TTC549 (cell line): ENCODE data around the gene CORO7.

ENCODE experiments used
- FAIRE-seq: peaks from 2 replicates; lab custom pipeline; 2012; peaks lifted over from hg19 to GRCh38; lab: Jason Lieb, UNC

CORO7 gene

GRCh38 chr16:4371357-4372000 is 44.9 kb downstream of the CORO7 start, which contains the start of gene VASN:
Gene VASN (plus strand): TSS chr16:4371848. CDS start chr16:4380878, 9,030 bp downstream.
- no peak for FAIRE-seq

GRCh38 chr16:4370570-4371356 is 45.6 kb downstream of the CORO7 start:
- no peak for FAIRE-seq

DNA sequence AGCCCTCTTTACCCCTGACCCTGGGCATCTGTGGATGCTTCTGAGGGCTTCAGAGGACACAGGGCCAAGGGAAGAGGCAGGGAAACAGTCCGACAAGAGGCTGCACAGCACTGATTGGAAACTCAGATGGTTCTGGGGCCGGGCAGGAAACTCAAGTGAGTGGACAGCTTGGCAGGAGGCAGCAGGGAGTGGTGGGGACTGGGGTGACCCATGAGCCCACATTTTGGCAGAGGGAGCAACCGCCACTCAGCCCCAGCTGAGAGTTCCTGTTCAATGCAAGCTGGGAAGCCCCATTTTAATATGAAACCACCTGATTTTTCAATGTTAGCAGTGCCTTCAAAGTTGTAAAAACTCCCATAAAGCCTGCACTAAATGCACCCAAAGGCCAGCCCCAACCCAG is 46.2 kb downstream of the CORO7 start:
- no peak for FAIRE-seq

- FAIRE-seq: no peak
Observed at GRCh38 chr16:4369007-4369733, 47.2 kb downstream of the CORO7 start.

DNA sequence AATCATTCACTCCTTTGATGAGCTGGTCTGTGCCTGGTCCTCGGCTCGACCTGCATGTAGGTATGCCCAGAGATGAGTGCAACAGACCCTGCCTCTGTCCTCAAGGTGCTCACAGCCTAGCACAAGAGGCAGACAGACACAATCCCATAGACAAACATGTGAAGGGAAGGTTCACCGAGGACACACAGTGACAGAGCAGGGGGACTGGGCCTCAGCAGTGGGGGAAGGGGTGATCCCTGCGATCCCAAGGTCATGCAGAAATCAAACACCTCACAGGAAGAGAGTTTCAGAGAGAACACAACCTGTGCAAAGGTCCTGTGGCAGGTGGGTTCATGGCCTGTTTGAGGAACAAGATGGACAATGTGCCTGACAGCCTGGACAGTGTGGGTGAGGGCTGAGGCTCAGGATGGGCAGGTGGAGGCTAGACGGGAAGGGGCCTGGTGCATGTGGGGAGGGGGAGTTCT is 49.0 kb downstream of the CORO7 start:
- no peak for FAIRE-seq

GRCh38 chr16:4366016-4366415 is 50.4 kb downstream of the CORO7 start:
- no peak for FAIRE-seq

DNA sequence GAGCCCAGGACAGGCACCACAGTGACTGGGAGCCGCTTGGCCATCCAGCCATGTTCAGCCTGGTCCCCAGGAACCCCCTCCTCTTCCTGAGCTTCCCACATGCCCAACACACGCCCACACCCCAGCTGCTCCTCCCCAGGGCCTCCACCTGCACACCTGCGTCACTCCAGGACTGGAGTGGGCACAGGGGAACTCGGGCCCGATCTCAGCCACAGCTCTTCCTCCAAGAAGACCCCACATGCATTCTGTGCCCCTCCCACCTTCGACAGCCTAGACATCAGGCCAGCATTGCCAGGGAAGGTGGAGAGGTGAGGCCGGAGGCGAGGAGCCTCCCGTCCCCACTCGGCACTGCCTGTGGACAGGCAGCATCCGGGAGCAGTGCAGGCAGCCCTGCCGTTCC is 50.8 kb downstream of the CORO7 start:
- no peak for FAIRE-seq

DNA sequence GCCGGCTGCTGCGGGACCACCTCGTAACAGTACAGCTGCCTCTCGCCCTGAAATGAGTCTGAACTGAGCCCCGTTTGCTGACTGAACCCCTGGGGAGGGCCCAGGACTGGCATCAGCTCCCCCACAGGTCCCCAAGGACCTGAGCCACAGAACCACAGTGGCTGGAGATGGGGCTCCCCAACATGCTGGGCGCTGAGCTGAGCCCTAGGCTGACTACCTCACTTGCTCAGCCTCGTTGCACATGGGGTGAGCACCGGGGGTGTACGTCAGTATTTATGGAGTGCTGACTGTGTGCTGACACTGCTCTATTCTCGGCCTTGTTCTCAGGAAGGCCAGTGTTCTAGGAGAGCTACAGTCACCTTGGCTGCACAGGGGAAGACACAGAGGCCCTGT is 51.4 kb downstream of the CORO7 start:
- no peak for FAIRE-seq

- FAIRE-seq: no peak
Observed at GRCh38 chr16:4364196-4365013, 52.0 kb downstream of the CORO7 start.

DNA sequence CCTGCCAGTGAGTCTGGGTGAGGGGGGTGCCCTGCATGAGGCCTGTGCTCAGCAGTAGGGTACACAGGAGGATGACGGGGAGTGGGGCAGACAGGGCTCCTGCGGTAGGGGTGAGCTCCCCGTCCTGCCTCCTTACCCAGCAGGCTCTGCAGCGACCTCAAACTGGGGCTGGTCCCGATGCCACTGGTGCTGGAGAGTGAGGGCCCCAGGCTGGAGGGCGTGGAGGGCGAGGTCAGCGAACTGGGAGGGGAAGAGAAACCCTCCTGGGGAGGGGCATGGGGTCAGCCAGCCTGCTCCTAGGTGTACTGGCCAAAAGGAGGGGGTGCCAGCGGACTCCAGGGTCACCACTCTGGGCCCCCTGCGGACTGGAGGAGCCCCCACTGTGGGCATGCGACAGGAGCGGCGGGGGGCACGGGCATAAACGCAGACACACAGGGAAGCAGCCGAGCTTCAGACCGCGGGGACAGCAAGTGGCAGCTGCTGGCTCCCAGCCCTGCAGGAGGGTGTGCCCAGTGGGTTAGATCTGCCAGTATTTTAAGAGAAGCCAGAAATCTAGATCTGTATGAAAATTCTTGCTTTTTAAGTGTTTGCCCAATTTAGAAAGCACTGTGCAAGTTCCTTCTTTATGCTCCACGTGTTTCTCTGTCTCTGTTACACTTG is 53.8 kb downstream of the CORO7 start:
- no peak for FAIRE-seq

GRCh38 chr16:4361944-4362311 is 54.5 kb downstream of the CORO7 start:
- FAIRE-seq: no peak

DNA sequence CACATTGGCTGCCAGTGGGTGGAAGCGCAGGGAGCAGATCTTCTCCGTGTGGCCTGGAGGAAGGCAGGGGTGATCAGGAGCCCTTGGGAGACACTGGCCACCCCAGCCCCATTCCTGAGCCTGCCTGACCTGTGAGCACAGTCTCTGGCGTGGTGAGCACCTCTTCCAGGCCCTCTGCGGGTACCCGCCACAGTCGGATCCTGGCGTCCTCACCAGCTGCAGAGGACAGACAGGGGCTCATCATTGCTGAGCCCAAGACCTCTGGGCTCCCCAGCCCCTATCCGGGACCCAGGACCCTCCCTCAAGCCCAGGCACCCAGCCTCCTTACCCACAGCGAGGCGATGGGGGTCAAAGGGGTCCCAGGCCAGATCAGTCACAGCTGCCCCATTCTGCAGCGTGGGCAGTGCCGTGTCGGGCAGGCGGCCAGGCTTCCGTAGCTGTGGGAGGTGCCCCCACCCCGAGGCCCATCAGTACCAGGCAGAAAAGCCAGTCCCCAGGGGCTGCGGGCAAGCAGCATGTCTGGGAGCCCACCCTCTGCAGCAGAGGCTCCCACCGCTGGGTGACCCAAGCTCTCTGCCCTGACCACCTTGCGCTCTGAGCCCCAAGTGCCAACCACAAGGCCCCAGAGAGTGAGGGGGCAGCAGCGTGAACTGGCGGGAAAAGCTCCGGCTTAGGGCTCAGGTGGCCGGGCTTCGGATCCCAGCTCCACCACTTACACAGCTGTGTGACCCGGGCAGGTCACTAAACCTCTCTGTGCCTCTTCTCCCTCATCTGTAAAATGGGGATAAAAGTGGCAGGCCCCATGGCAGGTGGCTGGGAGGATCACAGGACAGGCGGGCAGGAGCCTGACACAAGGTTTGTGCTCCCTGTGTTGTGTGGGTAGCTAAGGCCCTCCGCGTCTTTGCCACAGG is 55.1 kb downstream of the CORO7 start:
- no peak for FAIRE-seq

DNA sequence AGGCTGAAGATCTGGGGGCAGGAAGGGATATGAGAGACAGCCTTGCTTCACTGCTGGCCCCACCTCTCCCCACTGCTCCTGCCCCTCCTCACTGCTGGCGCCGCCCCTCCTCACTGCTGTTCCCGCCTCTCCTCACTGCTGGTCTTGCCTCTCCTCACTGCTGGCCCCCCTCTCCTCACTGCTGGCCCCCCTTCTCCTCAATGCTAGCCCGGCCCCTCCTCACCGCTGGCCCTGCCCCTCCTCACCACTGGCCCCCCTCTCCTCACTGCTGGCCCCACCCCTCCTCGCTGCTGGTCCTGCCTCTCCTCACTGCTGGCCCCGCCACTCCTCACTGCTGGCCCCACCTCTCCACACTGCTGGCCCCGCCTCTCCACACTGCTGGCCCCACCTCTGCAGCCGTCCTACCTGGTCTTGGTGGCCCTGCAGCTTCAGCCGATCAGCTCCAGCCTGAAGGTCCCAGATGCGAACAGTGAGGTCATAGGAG is 55.8 kb downstream of the CORO7 start:
- no peak for FAIRE-seq

DNA sequence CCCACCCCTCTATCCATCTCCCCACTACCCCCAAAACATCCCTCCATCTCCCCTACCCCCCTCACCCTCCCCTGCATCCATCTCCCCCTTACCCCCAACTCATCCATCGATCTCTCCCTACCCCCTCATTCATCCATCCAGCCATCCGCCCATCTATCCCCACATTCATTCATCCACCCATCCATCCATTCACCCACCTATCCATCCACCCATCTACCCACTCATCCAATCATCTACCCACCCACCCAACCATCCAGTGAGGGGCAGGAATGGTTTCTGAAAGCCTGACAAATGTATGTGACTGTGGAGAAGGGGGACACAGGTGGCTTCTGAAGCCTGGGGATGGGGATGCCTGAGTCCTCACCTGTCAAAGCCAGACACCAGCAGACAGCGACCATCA is 56.5 kb downstream of the CORO7 start:
- FAIRE-seq: no peak

DNA sequence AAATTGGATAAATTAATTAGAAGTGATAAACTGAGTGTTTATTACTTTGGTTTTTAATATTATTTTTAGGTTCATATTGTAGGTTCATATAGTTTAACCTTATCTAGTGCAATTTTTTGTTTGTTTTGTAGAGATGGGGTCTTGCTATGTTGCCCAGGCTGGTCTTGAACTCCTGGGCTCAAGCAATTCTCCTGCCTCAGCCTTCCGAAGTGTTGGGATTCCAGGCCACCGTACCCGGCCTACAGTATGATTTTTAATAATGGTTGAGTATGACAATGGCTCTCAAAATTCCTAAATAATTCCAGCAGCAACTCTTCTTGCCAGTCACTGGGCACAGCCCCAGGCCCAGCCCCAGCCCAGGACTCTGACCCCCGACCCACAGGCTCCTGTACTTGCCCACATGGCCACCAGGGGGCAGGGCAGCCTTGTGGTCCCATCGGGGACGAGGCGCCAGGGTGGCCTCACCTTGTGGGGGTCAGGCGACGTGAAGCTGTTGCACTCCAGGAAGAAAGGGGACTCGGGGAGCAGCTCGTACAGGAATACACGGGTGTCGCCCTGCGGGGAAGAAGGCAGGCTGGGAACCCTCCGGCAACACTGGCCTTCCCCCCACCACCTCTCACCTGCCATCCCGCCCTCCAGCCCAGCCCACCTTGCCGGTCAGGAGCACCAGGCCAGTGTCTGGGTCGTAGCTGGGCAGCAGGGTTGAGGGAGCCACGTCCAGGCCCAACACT is 57.4 kb downstream of the CORO7 start:
- no peak for FAIRE-seq

DNA sequence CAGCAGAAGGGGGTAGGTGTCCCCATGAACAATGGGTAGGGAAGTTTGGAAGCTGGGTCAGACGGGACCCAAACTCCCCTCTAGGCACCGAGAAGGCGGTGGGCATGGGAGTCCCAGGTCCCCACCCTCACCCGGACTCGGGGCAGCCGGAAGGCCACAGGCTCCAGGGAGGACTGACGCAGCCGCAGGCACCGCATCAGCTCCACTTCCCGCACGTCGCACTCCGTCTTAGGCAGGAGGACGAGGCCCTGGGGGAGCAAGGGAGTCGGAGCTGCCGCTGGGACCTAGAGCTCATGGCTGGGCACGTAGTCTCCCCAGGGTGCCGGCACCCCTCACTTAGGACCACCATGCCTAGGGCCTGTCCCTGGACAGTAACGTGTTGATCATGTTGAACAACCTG is 58.2 kb downstream of the CORO7 start:
- no peak for FAIRE-seq

GRCh38 chr16:4356820-4357219 is 59.6 kb downstream of the CORO7 start:
- no peak for FAIRE-seq

GRCh38 chr16:4354512-4355409 is 61.6 kb downstream of the CORO7 start:
- no peak for FAIRE-seq

DNA sequence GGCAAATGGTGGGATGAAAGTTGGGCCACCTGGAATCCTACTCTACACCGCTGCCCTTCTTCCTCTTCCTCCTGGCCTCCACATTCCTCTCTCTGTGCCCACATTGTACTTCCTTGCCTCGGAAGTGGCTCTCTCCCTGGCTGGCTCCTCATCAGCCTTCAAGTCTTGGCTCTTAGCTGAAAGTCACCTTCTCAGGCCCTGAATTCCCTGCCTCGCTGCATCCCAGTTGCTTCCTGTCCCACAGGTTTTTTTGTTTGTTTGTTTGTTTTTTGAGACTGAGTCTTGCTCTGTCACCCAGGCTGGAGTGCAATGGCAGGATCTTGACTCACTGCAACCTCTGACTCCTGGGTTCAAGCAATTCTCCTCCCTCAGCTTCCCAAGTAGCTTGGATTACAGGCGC is 62.7 kb downstream of the CORO7 start:
- FAIRE-seq: no peak
